ENCODE data around the gene KDELR3. TPM values are rescaled to one million over a fixed set of nuclear protein-coding genes. Genes with fewer than 3 reads are reported as not detected.

KDELR3 gene
- total RNA-seq, 1 experiment from 2014 or later = 11.6 TPM

DNA sequence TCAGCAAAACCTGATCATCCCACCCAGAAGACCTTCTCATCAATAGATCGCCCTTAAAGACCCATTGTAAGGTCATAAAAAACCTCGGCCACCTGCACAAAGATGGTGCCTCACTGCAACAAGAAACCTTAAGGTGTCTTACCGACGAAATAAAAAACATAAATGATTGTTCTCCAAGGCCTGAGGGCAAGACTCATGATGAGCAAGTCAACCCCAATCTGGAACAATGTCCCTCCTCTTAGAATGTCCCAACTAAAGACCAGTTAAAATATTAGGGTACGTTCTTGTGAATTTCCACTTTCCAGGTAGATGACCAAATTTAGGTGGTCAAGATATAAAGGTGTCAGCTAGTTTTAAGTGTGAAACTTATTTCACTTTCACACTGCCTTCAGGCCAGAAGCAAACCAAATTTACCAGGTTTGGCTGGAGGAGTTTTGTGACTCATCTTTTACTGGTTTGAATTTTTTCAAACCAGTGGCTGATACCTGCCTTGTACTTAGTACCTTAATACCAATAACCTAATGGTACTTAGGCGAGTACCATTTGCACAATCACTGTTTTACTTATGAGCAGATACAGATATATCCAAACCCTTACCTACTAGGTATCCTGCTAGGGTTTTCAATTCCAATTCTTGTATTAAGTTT is 14.9 kb downstream of the KDELR3 start:
- DNase-seq (ENCODE audit: low read depth, low spot score) = no peak
- no peak overlapping the region for H3K27ac ChIP-seq (ENCODE audit: low read length)
- CTCF ChIA-PET = no interaction called here
- no TSS peak for BruUV-seq (replicated peaks)
- in situ Hi-C loops (cut with HindIII; ENCODE audit: low pct_unique_long_range_greater_than_20kb, low sequenced_read_pairs) (no loop called here), intact Hi-C loops (cut with micrococcal nuclease; ENCODE audit: unreplicated experiment) (no loop called here)
- peaks cover 37% of the 10 kb centered on the region for H3K36me3 ChIP-seq (ENCODE audit: control insufficient read depth, insufficient read depth, low read length)
- TF ChIP-seq SIN3A (IDR thresholded peaks at IDR 0.05; ENCODE audit: borderline replicate concordance, insufficient read depth, low read depth, low read length) = no peak
- peak; percentile 44; the same call in 1 of the 2 replicates for TF ChIP-seq POLR2AphosphoS5 (IDR thresholded peaks at IDR 0.05; ENCODE audit: low read depth, low read length)
- peaks cover 3% of the 10 kb centered on the region for H3K4me1 ChIP-seq (ENCODE audit: control insufficient read depth, insufficient read depth, low read length)
- H3K27me3 ChIP-seq (ENCODE audit: control insufficient read depth, insufficient read depth, low read length) = no peaks in the 10 kb centered on the region
- H3K9me3 ChIP-seq (ENCODE audit: control insufficient read depth, insufficient read depth, low read depth, low read length) = no peaks in the 10 kb centered on the region
- H3K4me3 ChIP-seq (ENCODE audit: low read depth in 2 of 2, low read length in 2 of 2) = no peak overlapping the region
- POLR2A ChIA-PET = no interaction called here
- ATAC-seq = no peak

DNA sequence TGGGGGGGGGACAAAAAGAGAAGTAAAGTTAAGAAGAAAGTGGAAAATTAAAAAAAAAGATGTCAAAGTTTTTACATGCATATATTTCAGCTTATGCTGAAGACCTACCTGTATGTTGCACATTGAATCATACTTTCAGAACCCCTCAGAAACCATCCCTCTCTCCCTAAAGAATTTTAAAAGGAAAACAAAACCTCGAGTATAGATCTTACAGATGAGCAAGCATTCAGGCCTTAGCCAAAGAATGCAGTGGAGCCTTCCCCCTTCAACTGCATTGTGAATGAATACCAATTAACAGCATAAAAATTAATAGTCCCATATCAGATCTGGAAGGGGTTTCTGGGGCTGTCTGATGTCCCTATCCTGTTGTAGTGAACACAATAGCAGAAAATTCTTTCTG is 16.3 kb downstream of the KDELR3 start:
- intact Hi-C loops (cut with micrococcal nuclease; ENCODE audit: unreplicated experiment) (no loop called here), in situ Hi-C loops (cut with HindIII; ENCODE audit: low pct_unique_long_range_greater_than_20kb, low sequenced_read_pairs) (no loop called here)
- Histone ChIP-seq H3K27me3 (ENCODE audit: control insufficient read depth, insufficient read depth, low read length) (no peaks in the 10 kb centered on the region), H3K36me3 (ENCODE audit: control insufficient read depth, insufficient read depth, low read length) (peaks cover 47% of the 10 kb centered on the region), H3K4me3 (ENCODE audit: low read depth in 2 of 2, low read length in 2 of 2) (no peak overlapping the region), H3K4me1 (ENCODE audit: control insufficient read depth, insufficient read depth, low read length) (peaks cover 3% of the 10 kb centered on the region), H3K9me3 (ENCODE audit: control insufficient read depth, insufficient read depth, low read depth, low read length) (no peaks in the 10 kb centered on the region), H3K27ac (ENCODE audit: low read length) (no peak overlapping the region)
- ChIA-PET CTCF (no interaction called here), POLR2A (interaction anchor here (0.7 kb wide), 1 partner anchor 301 kb away, joined by 4 read pairs; no protein-coding TSS in a partner anchor)
- no peak for ATAC-seq
- DNase-seq (ENCODE audit: low read depth, low spot score) = no peak
- TF ChIP-seq SIN3A (IDR thresholded peaks at IDR 0.05; ENCODE audit: borderline replicate concordance, insufficient read depth, low read depth, low read length) (no peak), TCF7L2 (IDR thresholded peaks at IDR 0.05; ENCODE audit: low read depth, low read length) (no peak), POLR2AphosphoS5 (IDR thresholded peaks at IDR 0.05; ENCODE audit: low read depth, low read length) (no peak; the same call in 1 of the 2 replicates)
- TF ChIP-seq, protein P1, sequence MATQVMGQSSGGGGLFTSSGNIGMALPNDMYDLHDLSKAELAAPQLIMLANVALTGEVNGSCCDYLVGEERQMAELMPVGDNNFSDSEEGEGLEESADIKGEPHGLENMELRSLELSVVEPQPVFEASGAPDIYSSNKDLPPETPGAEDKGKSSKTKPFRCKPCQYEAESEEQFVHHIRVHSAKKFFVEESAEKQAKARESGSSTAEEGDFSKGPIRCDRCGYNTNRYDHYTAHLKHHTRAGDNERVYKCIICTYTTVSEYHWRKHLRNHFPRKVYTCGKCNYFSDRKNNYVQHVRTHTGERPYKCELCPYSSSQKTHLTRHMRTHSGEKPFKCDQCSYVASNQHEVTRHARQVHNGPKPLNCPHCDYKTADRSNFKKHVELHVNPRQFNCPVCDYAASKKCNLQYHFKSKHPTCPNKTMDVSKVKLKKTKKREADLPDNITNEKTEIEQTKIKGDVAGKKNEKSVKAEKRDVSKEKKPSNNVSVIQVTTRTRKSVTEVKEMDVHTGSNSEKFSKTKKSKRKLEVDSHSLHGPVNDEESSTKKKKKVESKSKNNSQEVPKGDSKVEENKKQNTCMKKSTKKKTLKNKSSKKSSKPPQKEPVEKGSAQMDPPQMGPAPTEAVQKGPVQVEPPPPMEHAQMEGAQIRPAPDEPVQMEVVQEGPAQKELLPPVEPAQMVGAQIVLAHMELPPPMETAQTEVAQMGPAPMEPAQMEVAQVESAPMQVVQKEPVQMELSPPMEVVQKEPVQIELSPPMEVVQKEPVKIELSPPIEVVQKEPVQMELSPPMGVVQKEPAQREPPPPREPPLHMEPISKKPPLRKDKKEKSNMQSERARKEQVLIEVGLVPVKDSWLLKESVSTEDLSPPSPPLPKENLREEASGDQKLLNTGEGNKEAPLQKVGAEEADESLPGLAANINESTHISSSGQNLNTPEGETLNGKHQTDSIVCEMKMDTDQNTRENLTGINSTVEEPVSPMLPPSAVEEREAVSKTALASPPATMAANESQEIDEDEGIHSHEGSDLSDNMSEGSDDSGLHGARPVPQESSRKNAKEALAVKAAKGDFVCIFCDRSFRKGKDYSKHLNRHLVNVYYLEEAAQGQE (IDR thresholded peaks at IDR 0.05; ENCODE audit: insufficient read depth in 1 of 2, low read depth in 2 of 2, low read length in 1 of 2) = no peak
- TF ChIP-seq, protein P2, sequence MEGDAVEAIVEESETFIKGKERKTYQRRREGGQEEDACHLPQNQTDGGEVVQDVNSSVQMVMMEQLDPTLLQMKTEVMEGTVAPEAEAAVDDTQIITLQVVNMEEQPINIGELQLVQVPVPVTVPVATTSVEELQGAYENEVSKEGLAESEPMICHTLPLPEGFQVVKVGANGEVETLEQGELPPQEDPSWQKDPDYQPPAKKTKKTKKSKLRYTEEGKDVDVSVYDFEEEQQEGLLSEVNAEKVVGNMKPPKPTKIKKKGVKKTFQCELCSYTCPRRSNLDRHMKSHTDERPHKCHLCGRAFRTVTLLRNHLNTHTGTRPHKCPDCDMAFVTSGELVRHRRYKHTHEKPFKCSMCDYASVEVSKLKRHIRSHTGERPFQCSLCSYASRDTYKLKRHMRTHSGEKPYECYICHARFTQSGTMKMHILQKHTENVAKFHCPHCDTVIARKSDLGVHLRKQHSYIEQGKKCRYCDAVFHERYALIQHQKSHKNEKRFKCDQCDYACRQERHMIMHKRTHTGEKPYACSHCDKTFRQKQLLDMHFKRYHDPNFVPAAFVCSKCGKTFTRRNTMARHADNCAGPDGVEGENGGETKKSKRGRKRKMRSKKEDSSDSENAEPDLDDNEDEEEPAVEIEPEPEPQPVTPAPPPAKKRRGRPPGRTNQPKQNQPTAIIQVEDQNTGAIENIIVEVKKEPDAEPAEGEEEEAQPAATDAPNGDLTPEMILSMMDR (IDR thresholded peaks at IDR 0.05) = no peak
- BruUV-seq (replicated peaks) = no TSS peak

DNA sequence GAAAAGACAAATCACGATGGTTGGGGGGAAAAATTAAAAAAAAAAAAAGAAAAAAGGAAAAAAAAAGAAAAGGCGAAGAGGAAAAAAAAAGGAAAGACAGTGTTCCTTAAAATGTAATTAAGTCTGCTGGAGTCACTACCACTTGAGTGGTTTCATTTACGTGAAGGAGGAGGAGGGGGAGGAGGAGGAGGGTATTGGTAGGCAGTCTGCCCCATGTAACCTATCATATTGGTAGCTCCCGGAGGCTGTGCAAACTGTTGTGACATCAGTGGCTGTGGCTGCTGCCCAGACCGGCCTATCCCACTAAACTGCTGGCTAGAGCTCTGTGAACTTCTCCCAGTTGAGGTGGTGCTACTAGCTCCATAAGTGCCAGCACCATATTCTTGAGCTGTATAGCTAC is 17.9 kb downstream of the KDELR3 start:
- POLR2A ChIA-PET = interaction anchor here (0.5 kb wide), 1 partner anchor 1723 kb away, joined by 3 read pairs; no protein-coding TSS in a partner anchor
- no peaks in the 10 kb centered on the region for H3K27me3 ChIP-seq (ENCODE audit: control insufficient read depth, insufficient read depth, low read length)
- CTCF ChIA-PET = interaction anchor here (0.5 kb wide), 1 partner anchor 417 kb away, joined by 3 read pairs; no protein-coding TSS in a partner anchor
- no peaks in the 10 kb centered on the region; the same call in 1 of the 2 replicates for H3K4me1 ChIP-seq (ENCODE audit: control insufficient read depth, insufficient read depth, low read length)
- BruUV-seq (replicated peaks) = no TSS peak
- ATAC-seq (no peak), DNase-seq (ENCODE audit: low read depth, low spot score) (no peak)
- no peak overlapping the region for H3K27ac ChIP-seq (ENCODE audit: low read length)
- H3K9me3 ChIP-seq (ENCODE audit: control insufficient read depth, insufficient read depth, low read depth, low read length) = no peaks in the 10 kb centered on the region
- H3K4me3 ChIP-seq (ENCODE audit: low read depth in 2 of 2, low read length in 2 of 2) = no peak overlapping the region
- TF ChIP-seq, protein P1 (IDR thresholded peaks at IDR 0.05; ENCODE audit: insufficient read depth in 1 of 2, low read depth in 2 of 2, low read length in 1 of 2) = no peak
- TF ChIP-seq TCF7L2 (IDR thresholded peaks at IDR 0.05; ENCODE audit: low read depth, low read length) (no peak), SIN3A (IDR thresholded peaks at IDR 0.05; ENCODE audit: borderline replicate concordance, insufficient read depth, low read depth, low read length) (no peak), POLR2AphosphoS5 (IDR thresholded peaks at IDR 0.05; ENCODE audit: low read depth, low read length) (no peak)
- TF ChIP-seq, protein P2 (IDR thresholded peaks at IDR 0.05) = no peak
- in situ Hi-C loops (cut with HindIII; ENCODE audit: low pct_unique_long_range_greater_than_20kb, low sequenced_read_pairs) = no loop called here
- H3K36me3 ChIP-seq (ENCODE audit: control insufficient read depth, insufficient read depth, low read length) = peaks cover 60% of the 10 kb centered on the region
- intact Hi-C loops (cut with micrococcal nuclease; ENCODE audit: unreplicated experiment) = no loop called here

Data from Panc1 (cell line).